Measurements from ENCODE around the gene ABCF1.

The ABCF1 gene

DNA sequence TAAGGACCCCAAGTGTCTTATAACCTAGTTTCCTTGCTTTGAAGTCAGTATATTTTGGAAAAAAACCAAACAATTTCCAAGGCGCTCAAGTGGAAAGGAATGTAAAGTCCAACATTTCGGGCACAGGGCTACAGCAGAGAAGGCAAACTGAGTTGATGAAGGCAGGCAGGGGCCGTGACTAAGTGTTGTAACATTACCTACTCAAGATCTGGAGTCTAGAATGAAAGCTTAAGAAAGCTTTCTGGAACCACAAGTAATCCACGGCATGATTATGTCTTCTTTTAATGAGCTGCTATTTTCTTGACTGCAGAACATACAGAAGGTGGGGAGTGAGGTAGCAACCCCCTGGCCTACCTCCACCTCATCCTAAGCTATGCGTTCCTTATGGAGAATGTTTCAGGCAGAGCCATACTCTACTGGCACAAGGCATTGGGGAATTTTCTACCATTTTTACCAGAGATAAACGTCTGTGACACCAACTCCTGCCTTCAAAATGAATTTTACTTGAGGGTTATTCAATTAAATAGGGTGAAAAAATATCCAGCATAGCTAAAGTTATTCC, 41.5 kb downstream of the ABCF1 start:
- POLR2A ChIA-PET = interaction anchor here (0.6 to 4.8 kb wide), 14 partner anchors 8 to 144 kb away, joined by 3 to 72 read pairs (median 5); partner anchors contain the start of genes ABCF1, DHX16, GNL1 and MDC1
- CTCF ChIA-PET = interaction anchor here (0.8 to 4.5 kb wide), 13 partner anchors 9 to 131 kb away, joined by 3 to 56 read pairs (median 6); partner anchors contain the start of gene ATAT1
- DNase-seq (ENCODE audit: extremely low spot score) = no peak
- no peak for TF ChIP-seq CTCF (IDR thresholded peaks at IDR 0.05; ENCODE audit: control extremely low read depth, extremely low read depth, low read depth, missing control alignments)

DNA sequence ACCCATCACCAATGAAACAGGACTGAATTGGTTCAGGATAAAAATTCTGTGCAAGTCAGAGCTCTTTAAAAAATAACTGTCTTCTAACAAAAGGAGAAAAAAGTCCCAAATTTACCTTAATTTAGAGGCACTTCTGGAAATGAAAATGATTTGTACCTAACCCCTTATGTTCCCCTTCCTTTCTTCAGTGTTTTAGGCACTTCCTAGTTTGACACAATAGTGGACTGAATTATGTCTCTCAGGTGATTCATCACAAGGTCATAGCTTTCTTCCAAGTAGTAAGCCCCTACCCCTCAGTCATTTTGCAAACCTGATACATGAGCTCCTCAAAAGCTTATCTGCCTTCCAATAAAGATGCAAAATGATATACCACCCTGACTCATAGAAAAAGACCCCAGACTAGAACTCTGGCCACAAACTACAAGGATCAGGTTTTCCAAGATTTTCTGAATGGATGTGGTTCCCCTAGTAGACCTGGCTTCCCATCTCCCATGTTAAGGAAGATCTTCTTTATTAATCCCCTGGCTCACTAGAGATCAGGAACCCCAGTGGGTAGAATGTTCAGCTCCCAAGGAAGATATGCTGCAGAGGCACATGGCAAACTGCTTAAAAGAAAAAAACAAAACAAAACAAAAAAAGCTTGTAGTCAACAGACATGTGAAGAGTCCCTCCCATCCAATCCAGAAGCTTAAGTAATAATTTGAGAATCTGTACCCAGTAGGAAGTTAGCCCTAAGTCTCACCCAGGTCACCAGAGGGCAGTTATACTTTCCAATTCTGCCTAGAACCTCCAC, 42.2 kb downstream of the ABCF1 start:
- DNase-seq (ENCODE audit: extremely low spot score) = no peak
- no peak for TF ChIP-seq CTCF (IDR thresholded peaks at IDR 0.05; ENCODE audit: control extremely low read depth, extremely low read depth, low read depth, missing control alignments)
- CTCF ChIA-PET = interaction anchor here (0.7 to 4.5 kb wide), 13 partner anchors 9 to 131 kb away, joined by 3 to 56 read pairs (median 6); partner anchors contain the start of gene ATAT1
- POLR2A ChIA-PET = interaction anchor here (0.6 to 4.8 kb wide), 17 partner anchors 8 to 190 kb away, joined by 3 to 72 read pairs (median 4); partner anchors contain the start of genes ABCF1, DHX16, GNL1 and MDC1

DNA sequence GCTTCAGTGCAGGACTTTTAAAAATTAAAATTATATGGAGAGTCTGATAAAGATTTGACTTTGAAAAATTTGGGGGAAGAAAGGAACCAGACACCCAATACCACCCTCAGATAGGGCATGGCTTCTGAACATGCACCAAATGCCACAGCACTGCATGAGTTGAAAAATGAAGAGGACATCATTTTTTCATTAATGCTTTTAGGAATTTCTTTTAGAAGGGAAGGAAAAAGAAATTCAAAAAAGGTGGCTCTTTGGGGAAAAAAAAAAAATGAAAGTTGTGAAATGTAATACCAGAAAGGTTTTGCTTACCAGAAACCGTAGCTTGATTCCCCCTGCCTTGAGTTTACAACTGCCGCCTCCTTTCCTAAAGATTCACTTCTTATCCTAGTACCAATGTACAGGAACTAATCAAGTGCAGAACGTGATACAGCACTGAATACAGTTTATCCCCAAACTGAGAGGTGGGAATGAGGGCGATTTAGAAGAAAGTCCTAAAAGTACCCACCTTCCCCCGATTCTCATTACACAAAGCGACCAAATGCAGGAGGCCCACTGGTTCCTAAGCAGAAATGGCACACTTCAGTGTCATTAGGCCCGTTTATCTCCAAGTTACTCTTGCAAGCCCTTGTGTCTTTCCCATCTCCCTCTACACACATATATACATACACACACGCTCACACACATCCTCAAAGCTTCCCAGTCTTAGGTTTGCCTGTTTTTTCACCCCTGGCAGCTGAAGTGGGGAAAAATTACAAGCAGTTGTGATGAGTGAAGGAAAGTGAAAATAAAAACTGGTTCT, 43.0 kb downstream of the ABCF1 start:
- POLR2A ChIA-PET = interaction anchor here (0.6 to 4.8 kb wide), 45 partner anchors 9 to 1991 kb away, joined by 3 to 72 read pairs (median 6); partner anchors contain the start of genes ABCF1, C6orf136, DHX16 and GNL1
- DNase-seq (ENCODE audit: extremely low spot score) = no peak
- no peak for TF ChIP-seq CTCF (IDR thresholded peaks at IDR 0.05; ENCODE audit: control extremely low read depth, extremely low read depth, low read depth, missing control alignments)
- CTCF ChIA-PET = interaction anchor here (0.8 to 4.5 kb wide), 11 partner anchors 15 to 132 kb away, joined by 3 to 56 read pairs (median 6); no protein-coding TSS in a partner anchor

- no peak for TF ChIP-seq CTCF (IDR thresholded peaks at IDR 0.05; ENCODE audit: control extremely low read depth, extremely low read depth, low read depth, missing control alignments)
- ChIA-PET CTCF (interaction anchor here (0.9 to 4.5 kb wide), 4 partner anchors 16 to 108 kb away, joined by 3 to 56 read pairs (median 4); no protein-coding TSS in a partner anchor), POLR2A (interaction anchor here (0.5 to 4.8 kb wide), 39 partner anchors 10 to 1990 kb away, joined by 3 to 72 read pairs (median 7); partner anchors contain the start of genes ABCF1, C6orf136, MDC1 and PRR3)
- DNase-seq (ENCODE audit: extremely low spot score) = peak; percentile 79
These were observed 43.6 kb downstream of the ABCF1 start for GRCh38 chr6:30614843-30615218.

DNA sequence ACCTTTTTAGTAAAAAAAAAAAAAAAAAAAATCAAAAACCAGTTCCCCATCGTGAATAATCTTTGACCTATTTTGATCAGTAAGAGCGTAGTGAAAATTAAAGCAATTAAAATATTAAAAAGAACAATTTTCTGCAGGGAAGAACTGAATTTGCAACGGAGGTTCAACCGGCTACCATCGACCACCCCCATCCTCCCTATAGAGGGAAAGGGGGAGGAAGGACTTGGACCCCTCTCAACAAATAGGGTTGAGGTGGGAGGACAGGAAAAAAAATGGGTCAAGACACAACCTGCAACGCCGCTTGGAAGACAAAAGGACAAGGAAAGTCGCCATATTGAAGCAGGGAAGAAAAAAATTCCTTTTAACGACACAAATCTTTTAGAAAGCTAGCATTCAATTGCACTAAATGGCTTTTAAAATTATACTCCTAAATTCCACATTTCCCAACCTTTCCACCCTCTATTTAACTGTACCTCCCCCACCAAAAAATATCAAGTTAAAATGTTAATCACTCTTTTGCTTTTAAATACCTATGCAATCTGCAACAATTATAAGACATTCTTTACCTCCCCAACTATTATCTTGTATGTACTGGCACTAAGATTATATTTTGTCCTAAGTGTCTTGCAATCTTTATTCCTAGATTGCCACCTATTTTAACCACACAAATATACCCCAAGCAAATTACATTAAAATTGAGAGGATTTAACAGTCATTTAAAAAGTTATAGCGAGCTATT, 44.1 kb downstream of the ABCF1 start:
- TF ChIP-seq CTCF (IDR thresholded peaks at IDR 0.05; ENCODE audit: control extremely low read depth, extremely low read depth, low read depth, missing control alignments) = no peak
- CTCF ChIA-PET = interaction anchor here (0.9 to 4.5 kb wide), 4 partner anchors 17 to 107 kb away, joined by 3 to 56 read pairs (median 4); no protein-coding TSS in a partner anchor
- DNase-seq (ENCODE audit: extremely low spot score) = no peak
- POLR2A ChIA-PET = interaction anchor here (0.5 to 4.8 kb wide), 39 partner anchors 10 to 1990 kb away, joined by 3 to 72 read pairs (median 7); partner anchors contain the start of genes ABCF1, C6orf136, DHX16 and MDC1

Measured in GM10248 (cell line).